Rectal smooth muscle tissue (tissue), 1 donor: ENCODE measurements around the gene ATP2B1.

Experiments used
- H3K27ac ChIP-seq: one replicate; pipeline ENCODE4 v1.7.0; 2013; ENCODE audit warnings: low read depth, low read length, inconsistent platforms
- H3K27me3 ChIP-seq: one replicate; pipeline ENCODE4 v1.7.0; 2013; ENCODE audit warnings: low read length; ENCODE audit not compliant: control insufficient read depth, insufficient read depth
- H3K36me3 ChIP-seq: one replicate; pipeline ENCODE4 v1.7.0; 2013; ENCODE audit warnings: low read length; ENCODE audit not compliant: control insufficient read depth, insufficient read depth
- H3K4me1 ChIP-seq: one replicate; pipeline ENCODE4 v1.7.0; 2013; ENCODE audit warnings: low read length; ENCODE audit not compliant: control insufficient read depth, insufficient read depth
- H3K4me3 ChIP-seq: one replicate; pipeline ENCODE4 v1.7.0; 2013; ENCODE audit warnings: low read length
- H3K9ac ChIP-seq: one replicate; pipeline ENCODE4 v1.7.0; 2013; ENCODE audit warnings: low read length

Gene ATP2B1

DNA sequence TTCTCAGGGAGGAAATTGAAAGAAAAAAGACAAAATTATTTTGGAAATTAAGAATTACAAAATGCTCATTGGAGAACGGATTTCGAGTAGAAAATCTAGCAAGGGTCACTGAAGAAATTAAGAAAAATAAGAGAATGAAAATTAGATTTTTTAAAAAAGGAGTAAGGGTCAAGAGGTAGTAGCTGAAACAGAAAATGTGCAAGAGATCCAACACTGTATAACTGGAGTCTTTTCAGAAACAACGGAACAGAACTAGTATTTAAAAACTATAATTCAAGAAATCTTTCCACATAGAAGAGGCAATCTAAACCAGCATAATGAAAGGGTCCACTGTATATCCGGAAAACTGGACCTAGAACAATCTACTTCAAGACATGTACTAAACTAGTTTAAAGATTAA lies 28.2 kb downstream of the ATP2B1 start:
- Histone ChIP-seq H3K27me3 (no peaks in the 10 kb centered on the region), H3K4me3 (no peak overlapping the region), H3K36me3 (no peaks in the 10 kb centered on the region), H3K9ac (no peak overlapping the region), H3K27ac (no peak overlapping the region), H3K4me1 (no peaks in the 10 kb centered on the region)

DNA sequence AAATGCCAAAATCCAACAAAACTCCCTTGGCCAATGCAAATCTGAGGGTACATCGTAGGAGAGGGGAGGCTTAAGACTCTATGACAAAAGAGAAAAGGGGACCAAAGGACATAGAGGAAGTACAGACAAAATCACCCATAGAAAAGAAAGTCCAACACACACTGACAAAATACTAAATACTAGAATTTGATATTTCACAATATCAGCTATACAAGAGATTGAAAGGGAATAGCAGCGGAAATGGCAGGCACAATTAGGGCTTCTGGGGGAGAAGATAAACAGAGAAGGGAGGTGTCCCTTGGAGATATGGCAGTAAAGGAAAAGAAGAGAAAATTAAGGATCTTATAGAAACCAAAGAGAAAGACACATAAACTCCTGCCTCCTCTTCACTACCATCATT lies 29.0 kb downstream of the ATP2B1 start:
- H3K9ac ChIP-seq, result no peak overlapping the region
- no peak overlapping the region for H3K27ac ChIP-seq
- no peak overlapping the region for H3K4me3 ChIP-seq
- H3K36me3 ChIP-seq, result no peaks in the 10 kb centered on the region
- no peaks in the 10 kb centered on the region for H3K27me3 ChIP-seq
- no peaks in the 10 kb centered on the region for H3K4me1 ChIP-seq

DNA sequence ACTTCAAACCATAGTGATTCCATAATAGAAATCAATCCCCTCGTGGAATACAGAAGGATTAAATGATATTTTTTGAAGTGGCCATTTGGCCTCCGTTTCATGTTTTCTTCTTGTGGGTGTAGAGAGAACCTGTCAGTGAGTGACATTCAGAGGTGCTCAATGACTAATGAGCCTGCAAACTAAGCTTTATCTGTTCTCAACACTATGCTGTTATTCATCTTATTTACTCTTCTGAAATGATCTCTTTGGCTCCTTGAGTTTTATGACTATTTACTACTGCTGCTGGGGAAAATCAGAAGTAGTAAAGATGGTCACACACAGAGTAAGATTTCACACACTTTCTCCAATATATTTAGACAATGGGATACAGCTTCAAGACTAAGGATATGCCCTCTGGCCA lies 30.4 kb downstream of the ATP2B1 start:
- Histone ChIP-seq H3K4me1 (no peaks in the 10 kb centered on the region), H3K4me3 (no peak overlapping the region), H3K36me3 (no peaks in the 10 kb centered on the region), H3K9ac (no peak overlapping the region), H3K27me3 (no peaks in the 10 kb centered on the region), H3K27ac (no peak overlapping the region)

DNA sequence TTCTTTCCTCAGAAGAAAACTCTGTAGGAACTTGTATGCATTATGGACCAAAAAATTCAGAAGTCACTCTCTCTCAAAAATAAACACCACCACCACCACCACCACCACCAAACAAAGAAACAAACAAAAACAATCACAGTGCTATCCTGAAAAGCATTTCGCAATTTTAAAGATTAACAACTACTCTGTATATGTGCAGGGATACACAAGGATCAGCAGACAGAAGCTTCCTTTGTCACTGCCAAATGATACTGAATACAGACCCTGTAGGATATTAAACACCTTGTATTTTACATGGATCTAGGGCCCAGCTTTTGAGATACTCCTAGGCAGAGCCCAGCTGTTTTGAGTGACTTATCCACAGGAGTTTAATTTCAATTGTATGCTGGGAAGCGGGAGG lies 31.7 kb downstream of the ATP2B1 start:
- Histone ChIP-seq H3K4me3 (no peak overlapping the region), H3K27ac (no peak overlapping the region), H3K27me3 (no peaks in the 10 kb centered on the region), H3K36me3 (no peaks in the 10 kb centered on the region), H3K9ac (no peak overlapping the region), H3K4me1 (no peaks in the 10 kb centered on the region)

DNA sequence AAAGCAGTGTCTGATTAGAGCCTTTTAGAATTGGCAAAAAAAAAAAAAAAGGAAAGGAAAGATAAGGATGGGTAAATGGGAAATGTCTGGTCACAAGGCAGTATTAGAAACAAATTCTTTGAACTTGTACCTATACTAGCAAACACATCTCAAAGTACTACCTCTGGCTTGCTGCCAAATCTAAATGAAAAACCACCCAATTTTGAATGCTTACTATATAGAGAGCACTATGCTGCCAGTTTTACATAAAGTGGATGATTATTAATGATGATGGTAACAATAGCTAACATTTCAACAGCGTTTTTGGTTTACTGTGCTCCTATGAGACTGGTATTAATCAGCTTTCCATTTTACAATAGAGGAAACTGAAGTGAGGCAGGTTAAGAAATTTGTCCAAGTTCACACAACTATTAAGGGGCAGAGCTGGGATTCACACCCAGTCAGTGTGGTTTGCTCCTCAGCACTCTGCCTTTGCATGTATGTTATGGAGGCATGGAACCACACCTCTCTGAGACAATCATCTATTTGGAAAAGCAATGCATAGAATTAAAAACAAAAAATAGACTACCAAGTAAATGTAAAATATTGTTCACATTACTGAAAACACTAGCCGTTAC lies 34.2 kb downstream of the ATP2B1 start:
- no peaks in the 10 kb centered on the region for H3K27me3 ChIP-seq
- no peak overlapping the region for H3K4me3 ChIP-seq
- no peak overlapping the region for H3K9ac ChIP-seq
- H3K4me1 ChIP-seq, result no peaks in the 10 kb centered on the region
- H3K36me3 ChIP-seq, result no peaks in the 10 kb centered on the region
- no peak overlapping the region for H3K27ac ChIP-seq

DNA sequence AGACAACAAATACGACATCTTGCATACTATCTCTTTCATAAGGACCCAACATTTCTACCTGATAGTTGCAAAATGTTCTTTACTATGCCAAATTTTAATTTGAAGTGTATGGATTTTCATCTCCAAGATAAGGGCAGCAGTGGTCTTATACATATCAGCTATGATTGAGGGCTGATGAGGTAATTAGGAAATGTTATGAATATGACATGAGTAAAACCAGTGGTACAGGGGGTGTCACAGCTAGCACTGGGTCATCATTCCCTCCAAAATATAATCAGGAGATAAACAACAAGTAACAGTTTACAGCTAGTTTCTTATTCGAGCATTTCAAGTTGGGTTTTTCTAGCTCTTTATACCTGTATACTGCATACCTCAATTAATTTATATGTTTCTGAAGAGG lies 35.0 kb downstream of the ATP2B1 start:
- Histone ChIP-seq H3K36me3 (no peaks in the 10 kb centered on the region), H3K27me3 (no peaks in the 10 kb centered on the region), H3K4me3 (no peak overlapping the region), H3K27ac (no peak overlapping the region), H3K9ac (no peak overlapping the region), H3K4me1 (no peaks in the 10 kb centered on the region)

DNA sequence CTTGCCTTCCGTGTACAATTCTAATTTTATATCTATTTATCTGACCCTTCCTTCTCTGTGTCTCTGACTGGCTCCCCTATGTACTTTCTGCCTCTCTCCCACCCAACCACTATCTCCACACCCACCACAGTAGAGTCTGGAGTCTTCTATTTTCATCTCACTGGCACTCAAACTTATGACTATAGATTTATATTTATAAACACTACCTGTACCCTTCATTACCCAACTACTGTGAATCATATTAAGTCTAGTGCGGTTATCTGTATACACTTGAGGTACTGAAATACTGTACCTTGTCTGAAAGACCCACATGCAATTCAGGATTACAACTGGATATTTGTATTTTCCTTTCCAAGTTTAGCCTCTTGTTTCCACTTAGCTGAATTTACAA lies 36.1 kb downstream of the ATP2B1 start:
- no peak overlapping the region for H3K27ac ChIP-seq

DNA sequence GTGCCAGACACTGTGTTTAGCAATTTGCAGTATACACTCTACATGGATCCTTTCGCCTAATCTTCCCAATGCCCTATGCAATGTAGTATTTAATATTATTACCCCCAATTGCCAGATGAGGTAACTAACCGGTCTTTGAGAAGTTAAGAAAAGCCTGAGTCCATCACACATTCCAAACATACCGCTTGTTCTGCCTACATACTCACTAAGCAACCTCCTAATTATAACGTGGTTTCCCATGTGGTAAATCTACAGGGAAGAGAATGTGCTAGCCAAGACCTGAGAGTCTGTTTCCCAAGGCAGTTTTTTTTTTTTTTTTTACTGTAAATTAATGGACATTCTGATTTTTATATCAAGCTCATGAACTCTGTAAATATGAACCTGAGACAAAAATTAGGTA lies 37.2 kb downstream of the ATP2B1 start:
- Histone ChIP-seq H3K9ac (no peak overlapping the region), H3K27me3 (no peaks in the 10 kb centered on the region), H3K36me3 (no peaks in the 10 kb centered on the region), H3K27ac (no peak overlapping the region), H3K4me1 (no peaks in the 10 kb centered on the region), H3K4me3 (no peak overlapping the region)

More for the DNA sequence above, 36.1 kb downstream of the ATP2B1 start:
- H3K27me3 ChIP-seq, result no peaks in the 10 kb centered on the region
- no peak overlapping the region for H3K4me3 ChIP-seq
- H3K36me3 ChIP-seq, result no peaks in the 10 kb centered on the region
- H3K9ac ChIP-seq, result no peak overlapping the region
- no peaks in the 10 kb centered on the region for H3K4me1 ChIP-seq

DNA sequence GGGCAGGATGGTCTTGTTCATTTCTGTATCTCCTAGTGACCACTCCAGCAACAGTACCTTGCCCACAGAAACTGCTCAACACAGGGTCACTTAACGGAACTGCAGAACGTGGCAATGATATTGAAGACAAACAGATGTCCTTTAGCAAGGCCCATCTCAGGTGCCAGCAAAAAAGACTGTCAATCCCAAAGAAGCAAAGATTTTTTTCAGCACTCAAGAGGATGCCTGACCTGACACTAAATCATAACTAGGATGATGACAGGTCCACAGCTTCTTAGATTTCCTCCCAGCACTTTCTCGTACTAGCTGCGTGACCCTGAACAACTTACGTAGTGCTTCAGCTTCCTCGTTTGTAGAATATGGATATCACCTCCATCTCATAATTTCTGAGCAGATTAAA lies 39.4 kb downstream of the ATP2B1 start:
- Histone ChIP-seq H3K36me3 (no peaks in the 10 kb centered on the region), H3K27me3 (no peaks in the 10 kb centered on the region), H3K27ac (no peak overlapping the region), H3K4me3 (no peak overlapping the region), H3K4me1 (no peaks in the 10 kb centered on the region), H3K9ac (no peak overlapping the region)

DNA sequence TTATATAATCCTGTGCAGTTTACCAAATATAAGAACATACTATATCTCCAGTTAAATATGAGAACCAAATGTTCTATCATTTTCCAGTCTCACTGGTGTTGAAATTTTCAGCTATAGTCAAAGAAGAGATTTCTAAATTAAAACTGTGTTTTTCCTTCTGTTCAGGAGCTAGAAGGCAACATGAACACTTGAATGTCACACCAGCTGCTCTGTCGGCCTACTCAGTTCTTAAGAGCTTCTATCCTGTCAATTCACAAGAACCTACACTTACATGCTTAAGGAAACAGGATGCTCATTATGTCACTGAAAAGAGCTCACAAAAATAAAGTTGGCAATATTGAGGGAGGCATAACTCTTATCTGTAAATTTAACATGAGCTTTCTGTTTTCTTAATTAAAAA lies 43.1 kb downstream of the ATP2B1 start:
- Histone ChIP-seq H3K4me3 (no peak overlapping the region), H3K4me1 (no peaks in the 10 kb centered on the region), H3K36me3 (no peaks in the 10 kb centered on the region), H3K27me3 (no peaks in the 10 kb centered on the region), H3K9ac (no peak overlapping the region), H3K27ac (no peak overlapping the region)

DNA sequence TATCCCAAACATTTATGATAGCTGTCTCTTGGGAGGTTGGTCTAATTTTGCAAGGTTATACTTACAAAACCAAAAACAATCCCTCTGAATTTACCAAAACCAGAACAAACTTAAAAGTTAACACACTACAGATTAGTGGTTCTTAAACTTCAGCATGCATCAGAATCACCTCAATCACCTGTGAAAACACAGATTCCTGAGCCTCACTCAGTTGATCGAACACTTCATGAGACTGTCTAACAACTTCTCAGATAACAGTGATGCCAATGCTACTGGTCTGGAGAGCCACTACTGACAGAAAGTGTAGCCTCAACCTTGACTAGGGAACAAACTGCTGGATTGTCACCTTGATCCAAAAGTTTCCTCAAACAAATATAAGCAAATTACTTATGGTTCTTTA lies 44.2 kb downstream of the ATP2B1 start:
- Histone ChIP-seq H3K9ac (no peak overlapping the region), H3K27me3 (no peaks in the 10 kb centered on the region), H3K4me3 (no peak overlapping the region), H3K4me1 (no peaks in the 10 kb centered on the region), H3K27ac (no peak overlapping the region), H3K36me3 (no peaks in the 10 kb centered on the region)

DNA sequence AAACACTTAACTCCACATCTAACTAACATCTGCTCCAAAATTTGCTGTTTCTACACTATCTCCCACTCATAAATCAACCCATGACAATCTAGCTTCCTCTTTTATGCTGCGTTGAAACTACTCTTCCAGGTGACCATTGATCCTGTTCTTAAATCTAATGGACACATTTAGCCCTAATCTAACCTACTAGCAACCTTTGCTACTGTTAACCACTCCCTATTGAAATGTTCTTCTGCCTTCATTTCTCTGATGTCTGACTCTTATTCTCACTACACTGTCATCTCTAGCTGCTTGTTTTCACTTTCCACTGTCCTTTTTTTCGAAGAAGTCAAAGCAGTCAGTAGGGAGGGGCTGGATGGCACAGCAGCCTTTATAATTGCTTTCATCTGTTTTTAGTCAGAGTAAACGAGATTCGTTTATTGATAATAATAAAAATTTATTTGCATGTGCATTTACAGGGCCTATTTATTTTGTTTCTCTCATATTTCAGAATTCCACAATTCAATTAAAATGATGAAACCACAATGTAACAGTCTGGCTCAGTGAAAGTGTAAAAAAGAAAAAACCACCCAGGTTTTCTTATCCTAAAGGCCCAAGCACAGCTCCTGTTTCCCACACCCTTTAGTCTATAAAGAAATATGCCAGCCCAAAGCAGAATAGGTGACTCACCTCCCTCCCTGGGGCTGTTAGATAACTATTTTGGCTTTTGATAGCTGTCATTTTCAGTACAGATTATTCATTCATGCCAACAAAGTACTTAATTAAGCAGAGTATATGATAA lies 44.9 kb downstream of the ATP2B1 start:
- no peaks in the 10 kb centered on the region for H3K27me3 ChIP-seq
- H3K4me1 ChIP-seq, result no peaks in the 10 kb centered on the region
- H3K27ac ChIP-seq, result no peak overlapping the region
- H3K4me3 ChIP-seq, result no peak overlapping the region
- no peak overlapping the region for H3K9ac ChIP-seq
- no peaks in the 10 kb centered on the region for H3K36me3 ChIP-seq

DNA sequence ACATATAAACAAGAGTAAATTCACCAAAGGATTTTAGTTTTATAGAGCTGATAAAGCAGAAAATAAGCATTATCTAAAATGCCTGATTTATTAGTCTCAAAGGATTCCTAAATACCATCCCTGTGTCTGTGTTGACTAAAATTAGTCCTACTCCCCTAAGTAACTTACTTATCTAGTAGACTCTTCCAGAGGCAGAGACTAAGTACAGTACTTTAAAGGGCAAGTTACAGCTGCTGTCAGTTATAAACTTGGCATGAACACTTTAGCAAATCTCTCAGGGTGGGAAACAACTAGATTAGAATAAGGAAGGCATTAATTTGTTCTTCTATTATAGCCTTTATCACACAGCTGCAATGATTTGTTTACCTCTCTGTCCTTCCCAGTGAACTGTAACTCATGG lies 46.0 kb downstream of the ATP2B1 start:
- H3K9ac ChIP-seq, result no peak overlapping the region
- H3K27ac ChIP-seq, result no peak overlapping the region
- no peaks in the 10 kb centered on the region for H3K4me1 ChIP-seq

More for the DNA sequence above, 46.0 kb downstream of the ATP2B1 start:
- Histone ChIP-seq H3K27me3 (no peaks in the 10 kb centered on the region), H3K36me3 (no peaks in the 10 kb centered on the region), H3K4me3 (no peak overlapping the region)
